ENCODE data around the gene TPCN1. TPM values are rescaled to one million over a fixed set of nuclear protein-coding genes. Genes with fewer than 3 reads are reported as not detected.

Gene TPCN1
- total and polyA plus RNA-seq, 2 of the 13 experiments (the other 11 are each of a cell fraction or from before 2014, with no cell fraction given) = 8.0 to 26.8 TPM

DNA sequence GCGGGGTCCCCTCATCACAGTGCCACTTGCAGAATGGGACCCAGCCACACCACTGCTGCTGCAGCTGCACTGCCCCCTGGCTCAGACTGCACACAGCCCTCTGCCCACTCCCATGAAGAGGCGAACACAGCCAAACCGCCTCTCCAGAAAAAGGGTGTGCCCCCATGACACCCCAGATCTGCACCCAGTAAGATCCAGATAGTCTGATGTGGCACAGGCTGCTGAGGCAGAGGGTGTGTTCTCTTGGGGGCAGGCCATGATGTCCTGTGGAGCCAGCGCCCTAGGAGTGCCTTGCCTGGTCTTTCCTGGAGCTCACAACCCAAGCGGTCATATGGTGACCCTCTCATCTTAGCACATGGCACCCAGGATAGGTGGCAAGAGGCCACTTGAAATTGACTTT lies 69.2 kb downstream of the TPCN1 start:
- Histone ChIP-seq H3K27me3 (ENCODE audit: control insufficient read depth in 1 of 2, insufficient read depth in 2 of 2, low read length in 2 of 2) (no peaks in the 10 kb centered on the region), H3K4me2 (ENCODE audit: low read depth, low read length) (no peak overlapping the region), H3K9ac (ENCODE audit: insufficient read depth, low read depth, low read length) (no peak overlapping the region), H3K4me3 (replicated peaks in 1 of 3; ENCODE audit: insufficient read depth in 1 of 3, low read depth in 2 of 3, low read length in 3 of 3) (no peak overlapping the region), H3K4me1 (ENCODE audit: insufficient read depth, low read length) (no peaks in the 10 kb centered on the region; the same call in 1 of the 2 replicates), H3K27ac (ENCODE audit: extremely low read length, insufficient read depth, low read length) (no peak overlapping the region), H4K20me1 (ENCODE audit: insufficient read depth, low read length) (no peaks in the 10 kb centered on the region), H2AFZ (ENCODE audit: low read length) (no peak overlapping the region), H3K79me2 (ENCODE audit: insufficient read depth, low read length) (no peaks in the 10 kb centered on the region), H3K9me3 (ENCODE audit: low read length) (no peaks in the 10 kb centered on the region), H3K36me3 (replicated peaks in 1 of 2; ENCODE audit: control insufficient read depth in 1 of 2, insufficient read depth in 2 of 2, low read length in 2 of 2) (peaks cover 10 to 11% of the 10 kb centered on the region in 2 experiments; a peak in 4 of 5 replicates)
- no TSS peak for BruUV-seq (replicated peaks)
- ChIA-PET CTCF (ENCODE audit: low intra/inter-chr PET ratio, low total read pairs) (no interaction called here), POLR2A (interaction anchor here (0.6 kb wide), 1 partner anchor 105 kb away, joined by 4 read pairs; the partner anchor contains the start of gene DDX54)
- no peak for ATAC-seq
- DNase-seq (ENCODE audit: low spot score) = no peak
- 100% methylated on average over 4 of the region's 5 CpGs for WGBS (ENCODE audit: low lambda C conversion rate)
- intact Hi-C loops (cut with micrococcal nuclease; ENCODE audit: unreplicated experiment) = no loop called here
- in situ Hi-C loops (cut with HindIII; ENCODE audit: extremely low pct_ligation_motif_present, low pct_unique_long_range_greater_than_20kb) = no loop called here
- TF ChIP-seq ZNF7 (CRISPR knock-in tag; IDR thresholded peaks at IDR 0.05) = no peak
- no peak for TF ChIP-seq NR3C1 (CRISPR knock-in tag; IDR thresholded peaks at IDR 0.05)
- no peak for TF ChIP-seq PHF5A (CRISPR knock-in tag; IDR thresholded peaks at IDR 0.05; ENCODE audit: low read depth, unreplicated experiment)
- TF ChIP-seq SMARCE1 (IDR thresholded peaks at IDR 0.05; ENCODE audit: borderline replicate concordance) = no peak
- TF ChIP-seq YY1 (IDR thresholded peaks at IDR 0.05; ENCODE audit: insufficient read depth, insufficient replicate concordance, low read depth, low read length) = no peak
- no peak for TF ChIP-seq KMT2B (CRISPR knock-in tag; IDR thresholded peaks at IDR 0.05)
- TF ChIP-seq, protein P1, sequence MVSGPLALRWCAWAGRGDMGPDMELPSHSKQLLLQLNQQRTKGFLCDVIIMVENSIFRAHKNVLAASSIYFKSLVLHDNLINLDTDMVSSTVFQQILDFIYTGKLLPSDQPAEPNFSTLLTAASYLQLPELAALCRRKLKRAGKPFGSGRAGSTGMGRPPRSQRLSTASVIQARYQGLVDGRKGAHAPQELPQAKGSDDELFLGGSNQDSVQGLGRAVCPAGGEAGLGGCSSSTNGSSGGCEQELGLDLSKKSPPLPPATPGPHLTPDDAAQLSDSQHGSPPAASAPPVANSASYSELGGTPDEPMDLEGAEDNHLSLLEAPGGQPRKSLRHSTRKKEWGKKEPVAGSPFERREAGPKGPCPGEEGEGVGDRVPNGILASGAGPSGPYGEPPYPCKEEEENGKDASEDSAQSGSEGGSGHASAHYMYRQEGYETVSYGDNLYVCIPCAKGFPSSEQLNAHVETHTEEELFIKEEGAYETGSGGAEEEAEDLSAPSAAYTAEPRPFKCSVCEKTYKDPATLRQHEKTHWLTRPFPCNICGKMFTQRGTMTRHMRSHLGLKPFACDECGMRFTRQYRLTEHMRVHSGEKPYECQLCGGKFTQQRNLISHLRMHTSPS (CRISPR knock-in tag; IDR thresholded peaks at IDR 0.05; ENCODE audit: low read depth) = no peak
- no peak for TF ChIP-seq ONECUT2 (CRISPR knock-in tag; IDR thresholded peaks at IDR 0.05)
- TF ChIP-seq KDM4B (CRISPR knock-in tag; IDR thresholded peaks at IDR 0.05) = no peak
- TF ChIP-seq ZNF234 (CRISPR knock-in tag; conservative IDR thresholded peaks at IDR 0.05) = no peak
- no peak for TF ChIP-seq ZNF75D (CRISPR knock-in tag; IDR thresholded peaks at IDR 0.05; ENCODE audit: borderline replicate concordance)
- TF ChIP-seq CAMTA2 (CRISPR knock-in tag; IDR thresholded peaks at IDR 0.05; ENCODE audit: borderline replicate concordance) = no peak
- TF ChIP-seq ZIK1 (CRISPR knock-in tag; IDR thresholded peaks at IDR 0.05; ENCODE audit: borderline replicate concordance, low read depth) = no peak
- TF ChIP-seq ZNF274 (CRISPR knock-in tag; IDR thresholded peaks at IDR 0.05) = no peak
- no peak for TF ChIP-seq NFKB2 (CRISPR knock-in tag; IDR thresholded peaks at IDR 0.05; ENCODE audit: borderline replicate concordance)
- TF ChIP-seq ZNF83 (CRISPR knock-in tag; IDR thresholded peaks at IDR 0.05; ENCODE audit: borderline replicate concordance) = no peak
- TF ChIP-seq, protein P2, sequence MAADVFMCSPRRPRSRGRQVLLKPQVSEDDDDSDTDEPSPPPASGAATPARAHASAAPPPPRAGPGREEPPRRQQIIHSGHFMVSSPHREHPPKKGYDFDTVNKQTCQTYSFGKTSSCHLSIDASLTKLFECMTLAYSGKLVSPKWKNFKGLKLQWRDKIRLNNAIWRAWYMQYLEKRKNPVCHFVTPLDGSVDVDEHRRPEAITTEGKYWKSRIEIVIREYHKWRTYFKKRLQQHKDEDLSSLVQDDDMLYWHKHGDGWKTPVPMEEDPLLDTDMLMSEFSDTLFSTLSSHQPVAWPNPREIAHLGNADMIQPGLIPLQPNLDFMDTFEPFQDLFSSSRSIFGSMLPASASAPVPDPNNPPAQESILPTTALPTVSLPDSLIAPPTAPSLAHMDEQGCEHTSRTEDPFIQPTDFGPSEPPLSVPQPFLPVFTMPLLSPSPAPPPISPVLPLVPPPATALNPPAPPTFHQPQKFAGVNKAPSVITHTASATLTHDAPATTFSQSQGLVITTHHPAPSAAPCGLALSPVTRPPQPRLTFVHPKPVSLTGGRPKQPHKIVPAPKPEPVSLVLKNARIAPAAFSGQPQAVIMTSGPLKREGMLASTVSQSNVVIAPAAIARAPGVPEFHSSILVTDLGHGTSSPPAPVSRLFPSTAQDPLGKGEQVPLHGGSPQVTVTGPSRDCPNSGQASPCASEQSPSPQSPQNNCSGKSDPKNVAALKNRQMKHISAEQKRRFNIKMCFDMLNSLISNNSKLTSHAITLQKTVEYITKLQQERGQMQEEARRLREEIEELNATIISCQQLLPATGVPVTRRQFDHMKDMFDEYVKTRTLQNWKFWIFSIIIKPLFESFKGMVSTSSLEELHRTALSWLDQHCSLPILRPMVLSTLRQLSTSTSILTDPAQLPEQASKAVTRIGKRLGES (CRISPR knock-in tag; IDR thresholded peaks at IDR 0.05; ENCODE audit: borderline replicate concordance) = no peak
- TF ChIP-seq FOXA3 (CRISPR knock-in tag; IDR thresholded peaks at IDR 0.05) = no peak
- TF ChIP-seq SATB2 (CRISPR knock-in tag; IDR thresholded peaks at IDR 0.05) = no peak
- no peak for TF ChIP-seq REXO4 (CRISPR knock-in tag; IDR thresholded peaks at IDR 0.05; ENCODE audit: borderline replicate concordance)
- FAIRE-seq = no peak
